ENCODE results near the gene NRF1.
"Not testable (repeated sequence)": the region's sequence is repeated elsewhere in the genome, so short reads cannot be mapped to it uniquely, and the experiment has no call there.

Gene NRF1

DNA sequence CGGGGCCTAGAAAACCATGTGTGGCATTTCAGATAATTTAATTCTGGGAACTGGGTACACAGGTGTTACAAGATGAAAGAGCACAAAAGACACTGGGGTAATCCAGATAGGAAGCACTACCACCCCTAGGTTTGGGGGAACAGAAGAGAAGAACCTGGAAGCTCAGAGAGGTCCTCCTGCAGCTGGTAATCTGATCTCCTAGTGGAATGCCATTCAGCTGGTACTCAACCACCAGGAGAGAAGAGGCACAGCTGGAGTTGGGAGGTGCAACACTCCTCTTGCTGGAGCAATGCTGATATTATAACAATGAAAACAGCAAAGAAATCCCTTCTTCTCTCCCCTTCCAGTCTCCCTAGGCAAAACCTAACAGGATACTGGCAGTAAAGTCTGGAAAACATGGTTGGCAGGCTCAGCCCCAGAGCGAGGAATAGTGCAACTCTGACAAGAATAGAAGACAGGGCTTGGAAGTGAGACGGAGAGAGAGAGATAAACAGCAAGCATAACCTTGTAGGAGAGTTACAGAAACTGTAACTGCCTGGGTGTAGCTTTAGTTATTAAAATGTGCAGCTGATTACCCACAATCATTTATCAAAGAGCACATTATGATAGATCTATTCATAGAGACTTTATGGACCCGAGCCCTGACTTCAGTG is 35.0 kb downstream of the NRF1 start:
- peak in 1 of 51 donors; percentile 12 for DNase-seq

DNA sequence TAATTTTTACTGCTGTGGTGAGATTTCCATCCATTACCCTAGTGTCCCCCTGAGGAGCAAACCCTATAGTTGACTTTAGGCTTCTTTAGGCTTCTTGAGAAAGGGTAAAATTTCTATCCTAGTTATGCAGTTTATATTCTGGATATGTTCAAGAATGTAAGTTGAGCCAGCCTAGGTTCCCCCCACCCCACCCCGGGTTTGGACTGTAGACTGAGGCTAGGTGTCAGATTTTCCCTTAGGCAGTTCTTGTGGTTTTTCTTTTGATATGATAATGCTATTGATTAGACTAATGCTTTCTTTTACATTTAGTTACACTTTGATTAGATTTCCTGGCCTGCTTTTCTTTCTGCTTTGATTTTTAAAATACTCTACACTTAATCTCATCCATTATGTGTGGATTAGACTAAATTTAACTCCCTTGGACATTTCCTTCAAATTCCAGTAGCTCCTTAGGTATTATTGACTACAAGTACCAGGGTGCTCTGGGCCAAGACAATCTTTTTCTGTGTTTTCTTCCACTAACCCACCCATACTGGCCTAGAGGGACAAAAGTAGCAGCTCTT is 37.7 kb downstream of the NRF1 start:
- no peak for DNase-seq

DNA sequence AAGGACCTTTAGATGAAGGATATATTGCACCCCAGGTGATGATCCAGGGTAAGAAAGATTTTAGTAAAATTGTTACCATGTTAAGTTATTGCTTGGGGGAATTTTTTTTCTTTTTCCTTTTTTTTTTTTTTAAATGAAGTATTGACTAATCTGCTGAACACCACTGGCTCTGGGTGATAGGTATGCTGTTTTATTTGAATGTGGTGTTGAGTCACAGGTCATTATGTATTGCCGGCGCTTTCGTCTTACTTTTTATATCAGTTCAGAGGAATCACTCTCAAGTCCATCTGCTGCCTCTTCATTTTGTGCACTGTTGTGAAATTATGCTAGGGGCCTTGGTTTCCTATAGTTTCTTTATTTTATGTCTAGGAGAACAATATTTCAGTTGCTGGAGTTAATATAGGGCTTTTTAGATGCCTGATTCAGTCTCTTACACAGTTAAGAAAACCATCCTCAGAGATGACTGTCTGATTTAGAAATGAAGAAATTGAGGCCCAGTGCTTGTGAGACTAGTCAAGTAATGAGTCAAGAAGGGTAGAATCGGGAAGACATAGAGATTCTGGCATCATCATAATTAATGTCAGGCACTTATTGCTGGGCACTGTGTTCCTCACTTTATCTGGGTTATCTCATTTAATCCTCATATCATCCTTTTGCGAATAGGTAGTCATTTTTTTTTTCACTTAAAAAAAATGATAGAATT is 38.7 kb downstream of the NRF1 start:
- DNase-seq: no peak

DNA sequence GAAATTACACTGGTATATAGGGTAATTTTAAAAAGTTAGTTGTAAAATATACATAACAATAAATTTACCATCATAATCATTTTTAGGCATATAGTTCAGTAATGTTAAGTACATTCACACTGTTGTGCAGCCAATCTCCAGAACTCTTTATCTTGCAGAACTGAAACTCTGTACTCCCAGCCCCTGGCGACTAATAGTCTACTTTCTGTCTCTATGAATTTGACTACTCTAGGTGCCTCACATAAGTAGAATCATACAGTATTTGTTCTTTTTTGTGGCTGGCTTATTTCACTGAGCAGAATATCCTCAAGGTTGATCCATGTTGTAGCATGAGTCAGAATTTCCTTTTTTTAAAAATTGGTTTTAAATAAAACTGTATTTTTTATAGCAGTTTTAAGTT is 41.4 kb downstream of the NRF1 start:
- no peak for DNase-seq

DNA sequence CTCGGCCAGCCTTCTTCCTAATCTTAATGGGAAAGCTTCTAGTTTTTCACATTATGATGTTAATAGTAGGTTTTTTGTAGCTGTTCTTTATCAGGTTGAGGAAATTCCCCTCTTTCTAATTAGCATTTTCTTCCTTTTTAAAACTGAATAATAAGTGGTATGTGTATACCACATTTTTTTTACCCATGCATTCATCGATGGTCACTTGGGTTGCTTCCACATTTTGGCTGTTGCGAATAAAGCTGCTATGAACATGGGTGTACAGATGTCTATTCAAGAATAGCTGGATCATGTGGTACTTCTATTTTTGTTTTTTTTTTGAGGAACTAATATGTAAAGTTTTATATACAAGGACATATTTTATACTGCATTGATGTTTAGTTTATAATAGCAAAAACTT is 44.3 kb downstream of the NRF1 start:
- no peak for DNase-seq

DNA sequence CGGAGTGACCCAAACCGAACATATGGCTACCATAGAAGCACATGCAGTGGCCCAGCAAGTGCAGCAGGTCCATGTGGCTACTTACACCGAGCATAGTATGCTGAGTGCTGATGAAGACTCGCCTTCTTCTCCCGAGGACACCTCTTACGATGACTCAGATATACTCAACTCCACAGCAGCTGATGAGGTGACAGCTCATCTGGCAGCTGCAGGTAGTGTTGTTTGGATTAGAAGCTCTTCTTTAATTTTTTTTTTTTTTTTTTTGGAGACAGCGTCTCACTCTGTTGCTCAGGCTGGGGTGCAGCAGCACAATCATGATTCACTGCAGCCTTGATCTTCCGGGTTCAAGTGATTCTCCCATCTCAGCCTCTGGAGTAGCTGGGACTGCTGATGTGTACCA is 45.8 kb downstream of the NRF1 start:
- DNase-seq: no peak

DNA sequence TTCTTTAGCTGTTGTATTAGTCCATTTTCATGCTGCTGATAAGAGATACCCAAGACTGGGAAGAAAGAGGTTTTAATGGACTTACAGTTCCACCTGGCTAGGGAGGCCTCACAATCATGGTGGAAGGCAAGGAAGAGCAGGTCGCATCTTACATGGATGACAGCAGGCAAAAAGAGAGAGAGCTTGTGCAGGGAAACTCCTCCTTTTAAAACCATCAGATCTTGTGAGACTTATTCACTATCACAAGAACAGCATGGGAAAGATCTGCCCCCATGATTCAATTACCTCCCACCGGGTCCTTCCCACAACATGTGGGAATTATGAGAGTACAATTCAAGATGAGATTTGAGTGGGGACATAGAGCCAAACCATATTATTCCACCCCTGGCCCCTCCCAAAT is 48.4 kb downstream of the NRF1 start:
- DNase-seq: not testable (repeated sequence)

DNA sequence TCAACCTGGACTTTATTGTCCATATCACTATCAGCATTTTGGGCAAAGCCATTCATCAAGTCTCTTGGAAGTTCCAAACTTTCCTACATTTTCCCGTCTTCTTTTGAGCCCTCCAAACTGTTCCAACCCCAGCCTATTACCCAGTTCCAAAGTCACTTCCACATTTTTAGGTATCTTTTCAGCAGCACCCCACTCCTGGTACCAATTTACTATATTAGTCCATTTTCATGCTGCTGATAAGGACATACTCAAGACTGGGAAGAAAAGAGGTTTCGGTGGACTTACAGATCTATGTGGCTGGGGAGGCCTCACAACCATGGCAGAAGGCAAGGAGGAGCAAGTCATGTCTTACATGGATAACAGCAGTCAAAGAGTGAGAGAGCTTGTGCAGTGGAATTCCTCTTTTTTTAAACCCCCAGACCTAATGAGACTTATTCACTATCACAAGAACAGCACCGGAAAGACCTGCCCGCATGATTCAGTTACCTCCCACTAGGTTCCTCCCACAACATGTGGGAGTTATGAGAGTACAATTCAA is 50.2 kb downstream of the NRF1 start:
- no peak for DNase-seq

DNA sequence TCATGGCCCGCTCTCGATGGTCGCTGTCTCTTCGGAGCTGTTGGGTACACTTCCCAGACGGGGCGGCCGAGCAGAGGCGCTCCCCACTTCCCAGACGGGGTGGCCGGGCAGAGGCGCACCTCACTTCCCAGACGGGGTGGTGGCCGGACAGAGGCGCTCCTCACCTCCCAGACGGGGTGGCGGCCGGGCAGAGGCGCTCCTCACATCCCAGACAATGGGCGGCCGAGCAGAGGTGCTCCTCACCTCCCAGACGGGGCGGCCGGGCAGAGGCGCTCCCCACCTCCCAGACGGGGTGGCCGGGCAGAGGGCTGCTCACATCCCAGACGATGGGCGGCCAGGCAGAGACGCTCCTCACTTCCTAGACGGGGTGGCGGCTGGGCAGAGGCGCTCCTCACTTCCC is 51.7 kb downstream of the NRF1 start:
- DNase-seq: not testable (repeated sequence)

DNA sequence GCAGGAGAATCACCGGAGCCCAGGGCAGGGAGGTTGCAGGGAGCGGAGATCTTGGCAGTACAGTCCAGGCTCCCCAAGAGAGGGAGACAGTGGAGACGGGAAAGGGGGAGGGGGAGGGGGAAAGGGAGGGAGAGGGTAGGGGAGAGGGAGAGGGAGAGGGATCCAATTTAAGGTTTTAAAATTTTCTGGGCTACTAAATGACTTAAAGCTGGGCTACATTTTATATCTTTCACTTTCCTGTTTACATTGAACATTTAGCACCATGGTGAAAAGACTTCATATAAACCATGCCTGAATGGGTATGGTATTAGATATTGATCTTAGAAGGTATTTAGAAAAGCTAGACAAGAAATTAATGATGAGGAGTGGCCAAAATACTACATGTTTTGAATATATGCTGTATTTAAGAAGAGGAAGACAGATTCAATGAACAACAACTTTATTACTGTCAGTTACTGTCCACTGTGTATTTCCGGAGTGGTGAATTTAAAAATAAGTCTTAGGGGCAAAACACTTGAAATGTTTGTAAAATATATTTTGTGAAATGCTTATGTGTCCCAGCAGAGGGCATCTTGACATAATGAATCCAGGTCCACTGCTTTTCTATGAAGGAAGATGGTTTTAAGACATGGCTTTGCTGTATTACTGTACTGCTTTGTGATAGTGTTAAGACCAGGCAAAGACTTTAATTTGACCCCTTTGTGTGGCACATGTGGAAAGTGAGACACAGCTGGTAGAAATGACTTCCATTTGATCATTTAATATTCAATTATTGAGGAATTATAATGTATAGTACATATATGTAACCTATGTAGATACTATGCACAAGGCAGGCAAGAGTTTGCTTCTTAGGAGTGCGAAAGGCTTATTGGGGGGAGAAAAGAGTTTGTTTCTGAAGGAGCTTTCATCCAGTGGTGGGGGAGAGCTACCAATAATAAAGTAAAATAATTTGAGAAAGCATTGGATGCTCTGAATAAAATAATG is 52.8 kb downstream of the NRF1 start:
- DNase-seq: peak in 1 of 51 donors; percentile 14

DNA sequence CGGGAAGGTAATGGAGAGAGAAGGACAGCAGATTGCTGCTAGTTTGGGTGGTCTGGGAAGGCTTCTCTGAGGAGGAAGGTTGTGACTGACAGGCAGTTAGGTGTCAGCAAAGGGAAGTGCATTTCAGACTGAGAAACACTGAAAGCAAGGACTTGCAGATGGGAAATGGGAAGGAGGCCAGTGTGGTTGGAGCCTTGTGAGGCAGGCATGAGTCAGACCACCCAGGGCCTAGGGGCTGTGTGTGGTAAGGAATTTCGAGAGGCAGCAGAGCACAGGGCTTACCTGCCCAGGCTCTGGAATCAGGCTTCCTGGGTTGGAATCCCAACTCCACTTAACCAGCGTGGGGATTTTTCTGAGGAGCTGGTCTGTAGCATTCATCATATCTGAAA is 53.5 kb downstream of the NRF1 start:
- DNase-seq: peak in 4 of 51 donors; percentile 8 to 35 (median 14)

DNA sequence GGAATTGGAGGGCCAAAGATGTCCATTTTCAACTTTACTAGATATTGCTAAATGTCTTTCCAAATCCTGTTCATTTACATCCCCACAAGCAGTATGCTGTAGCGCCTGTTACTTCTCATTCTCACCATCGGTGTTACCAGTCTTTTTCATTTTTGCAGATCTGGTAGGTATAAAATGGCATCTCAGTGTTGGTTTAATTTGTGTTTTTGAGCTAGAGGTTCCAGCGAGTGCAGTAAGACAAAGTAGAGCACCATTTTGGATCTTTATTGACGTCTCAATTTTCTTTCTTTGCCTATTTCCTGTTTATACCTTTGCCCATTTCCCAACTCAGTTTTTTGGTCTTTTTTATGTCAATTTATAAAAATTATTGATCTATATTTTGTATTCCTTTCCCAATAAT is 55.6 kb downstream of the NRF1 start:
- no peak for DNase-seq

DNA sequence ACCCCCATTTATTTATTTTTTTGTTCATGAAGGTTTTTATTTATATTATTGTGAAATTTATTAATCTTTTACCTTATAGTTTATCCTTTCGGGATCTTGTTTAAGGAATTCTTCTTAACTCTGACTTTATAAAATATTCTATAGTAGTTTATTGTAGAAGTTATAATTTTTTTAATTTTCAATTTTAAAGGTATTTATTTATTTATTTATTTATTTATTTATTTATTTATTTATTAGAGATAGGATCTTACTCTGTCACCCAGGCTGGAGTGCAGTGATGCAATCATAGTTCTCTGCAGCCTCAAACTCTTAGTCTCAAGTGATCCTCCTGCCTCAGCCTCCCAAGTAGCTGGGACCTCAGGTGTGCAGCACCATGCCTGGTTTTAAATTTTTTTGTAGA is 56.0 kb downstream of the NRF1 start:
- DNase-seq: no peak

DNA sequence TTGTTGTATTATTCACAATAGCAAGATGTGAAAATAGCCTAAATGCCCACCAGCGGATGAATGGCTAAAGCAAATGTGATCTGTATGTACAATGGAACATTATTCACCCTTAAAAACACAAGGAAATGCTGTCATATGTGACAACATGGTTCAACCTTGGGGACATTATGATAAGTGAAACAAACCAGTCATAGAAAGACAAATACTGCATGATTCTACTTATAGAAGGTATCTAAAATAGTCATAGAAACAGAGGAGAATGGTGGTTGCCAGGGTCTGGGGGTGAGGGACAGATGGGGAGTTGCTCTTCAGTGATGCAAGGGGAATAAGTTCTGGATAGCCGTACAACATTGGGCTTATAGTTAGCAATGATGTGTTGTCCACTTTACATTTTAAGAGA is 58.4 kb downstream of the NRF1 start:
- DNase-seq: no peak

DNA sequence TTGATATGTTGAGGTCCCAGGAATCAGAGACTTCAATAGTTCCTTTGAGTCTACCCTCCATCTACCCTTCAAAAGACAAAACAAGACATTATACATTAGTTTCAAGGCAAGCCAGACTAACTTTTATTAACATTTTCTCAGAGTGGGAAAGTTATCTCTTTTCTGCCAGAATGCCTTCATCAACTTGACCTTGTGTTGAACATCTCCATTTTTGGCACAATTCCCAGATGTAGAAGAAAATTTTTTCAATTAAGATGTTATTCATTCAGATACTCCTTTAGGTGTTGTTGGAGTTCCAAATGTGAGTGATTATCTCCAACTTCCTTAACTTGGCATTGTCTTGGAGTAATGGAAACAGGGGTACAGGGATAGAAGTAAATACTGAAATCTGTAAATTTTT is 59.1 kb downstream of the NRF1 start:
- DNase-seq: no peak

DNA sequence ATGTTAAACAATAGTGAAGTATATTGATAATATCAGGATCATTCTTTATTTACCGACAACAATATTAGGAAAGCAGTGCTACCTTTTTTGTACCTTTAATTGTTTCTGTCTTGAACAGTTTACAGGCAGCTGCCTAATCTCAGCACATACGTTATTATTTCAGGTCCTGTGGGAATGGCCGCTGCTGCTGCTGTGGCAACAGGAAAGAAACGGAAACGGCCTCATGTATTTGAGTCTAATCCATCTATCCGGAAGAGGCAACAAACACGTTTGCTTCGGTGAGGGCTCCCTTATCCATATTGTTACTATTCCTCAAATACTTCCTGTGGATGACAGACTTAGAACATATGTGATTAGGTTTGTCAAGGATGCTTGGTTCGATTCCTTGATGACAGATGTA is 59.7 kb downstream of the NRF1 start:
- no peak for DNase-seq

DNA sequence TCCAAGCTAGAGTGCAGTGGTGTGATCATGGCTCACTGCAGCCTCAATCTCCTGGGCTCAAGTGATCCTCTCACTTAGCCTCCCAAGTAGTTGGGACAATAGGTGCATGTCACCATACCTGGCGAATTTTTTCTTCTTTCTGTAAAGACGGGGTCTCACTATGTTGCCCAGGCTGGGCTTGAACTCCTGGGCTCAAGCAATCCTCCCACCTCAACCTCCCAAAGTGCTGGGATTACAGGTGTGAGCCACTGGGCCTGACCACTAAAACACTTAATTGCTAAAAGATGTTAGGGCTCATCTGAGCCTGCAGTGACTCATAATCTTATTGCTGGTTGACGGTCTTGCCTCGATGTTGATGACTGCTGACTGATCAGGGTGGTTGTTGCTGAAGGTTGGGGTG is 63.0 kb downstream of the NRF1 start:
- DNase-seq: not testable (repeated sequence)

DNA sequence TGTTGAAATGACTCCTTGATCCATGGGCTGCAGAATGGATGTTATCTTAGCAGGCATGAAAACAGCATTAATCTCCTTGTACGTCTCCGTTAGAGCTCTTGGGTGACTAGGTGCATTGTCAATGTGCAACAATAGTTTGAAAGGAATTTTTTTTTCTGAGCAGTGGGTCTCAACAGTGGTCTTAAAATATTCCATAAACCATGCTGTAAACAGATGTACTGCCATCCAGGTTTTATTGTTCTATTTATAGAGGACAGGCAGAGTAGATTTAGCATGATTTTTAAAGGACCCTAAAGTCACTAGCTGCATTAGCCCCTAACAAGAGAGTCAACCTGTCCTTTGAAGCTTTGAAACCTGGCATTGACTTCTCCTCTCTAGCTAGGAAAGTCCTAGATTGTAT is 64.0 kb downstream of the NRF1 start:
- DNase-seq: no peak

DNA sequence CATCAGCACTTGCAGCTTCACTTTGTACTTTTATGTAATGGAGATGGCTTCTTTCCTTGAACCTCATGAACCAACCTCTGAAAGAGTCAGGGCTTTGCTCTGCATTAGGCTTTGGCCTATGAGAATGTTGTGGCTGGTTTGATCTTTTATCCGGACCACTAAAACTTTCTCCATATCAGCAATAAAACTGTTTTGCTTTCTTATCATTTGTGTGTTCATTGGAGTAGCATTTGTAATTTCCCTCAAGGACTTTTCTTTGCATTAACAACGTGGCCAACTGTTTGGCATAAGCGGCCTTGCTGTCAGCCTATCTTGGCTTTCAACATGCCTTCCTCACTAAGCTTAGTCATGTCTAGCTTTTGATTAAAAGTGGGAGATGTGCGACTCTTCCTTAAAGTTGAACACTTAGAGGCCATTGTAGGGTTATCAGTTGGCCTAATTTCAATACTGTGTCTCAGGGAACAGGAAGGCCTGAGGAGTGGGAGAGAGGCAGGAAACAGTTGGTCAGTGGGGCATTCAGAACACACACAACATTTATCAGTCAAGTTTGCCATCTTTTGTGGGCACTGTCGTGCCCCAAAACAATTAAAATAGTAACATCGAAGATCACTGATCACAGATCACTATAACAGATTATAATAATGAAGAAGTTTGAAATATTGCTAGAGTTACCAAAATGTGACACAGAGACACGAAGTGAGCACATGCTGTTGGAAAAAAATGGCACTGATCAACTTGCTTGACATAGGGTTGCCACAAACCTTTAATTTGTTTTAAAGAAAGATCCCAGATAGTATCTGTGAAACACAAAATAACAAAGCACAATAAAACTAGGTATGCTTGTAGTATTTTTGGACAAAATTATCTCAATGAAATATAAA is 64.7 kb downstream of the NRF1 start:
- DNase-seq: no peak

DNA sequence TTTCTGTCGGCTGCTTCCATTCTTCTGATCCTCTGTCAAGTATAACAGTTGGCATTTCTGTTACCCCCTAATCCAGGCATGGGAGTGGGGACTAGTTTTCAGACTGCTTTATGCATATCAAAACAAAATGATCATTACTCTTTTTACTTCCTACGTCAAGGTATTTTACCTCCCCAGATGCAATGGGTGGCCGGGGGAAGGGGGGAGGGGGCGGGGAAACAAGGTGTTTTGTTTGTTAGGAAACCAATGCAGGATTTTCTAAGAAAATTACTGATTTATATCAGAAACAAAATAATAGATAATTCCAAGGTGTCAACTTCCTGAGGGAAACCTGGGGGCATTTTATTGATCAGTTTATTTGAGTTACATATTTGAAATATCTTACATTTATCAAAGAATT is 66.3 kb downstream of the NRF1 start:
- DNase-seq: no peak

DNA sequence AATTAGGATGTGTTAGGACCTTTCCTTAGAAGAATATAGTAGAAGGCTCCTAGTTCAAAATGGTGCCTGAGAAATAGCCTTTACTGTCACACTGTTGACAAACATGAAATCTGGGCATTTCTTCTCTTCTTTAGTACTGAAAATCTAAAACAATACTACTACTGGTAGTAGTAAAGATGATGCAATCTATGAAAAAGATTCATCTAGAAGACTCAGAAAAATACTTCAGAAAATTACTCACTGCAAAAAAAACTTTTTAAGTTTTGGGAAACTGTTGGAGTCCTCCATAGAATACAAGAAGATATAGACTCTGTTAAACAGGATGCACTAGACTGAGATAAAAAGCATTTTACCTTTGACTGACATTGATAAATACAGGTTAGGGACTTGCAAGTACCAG is 67.1 kb downstream of the NRF1 start:
- DNase-seq: no peak

Data from hypothalamus (tissue), 51 donors.